Measurements from ENCODE around the gene PDCD4. TPM values are rescaled to one million over a fixed set of nuclear protein-coding genes. Genes with fewer than 3 reads are reported as not detected.

Gene PDCD4
- total and polyA plus RNA-seq, 2 of the 4 experiments (the other 2 are of a cell fraction), result 10.9 to 49.7 TPM

GRCh38 chr10:110857265-110858171 is 14.2 kb upstream of the PDCD4 start:
- no peak overlapping the region for H3K23ac ChIP-seq (ENCODE audit: low read depth, low read length)
- no peak overlapping the region for H2AK9ac ChIP-seq (replicated peaks; ENCODE audit: low read depth, low read length, poor library complexity)
- H2AFZ ChIP-seq (replicated peaks; ENCODE audit: low read length, poor library complexity), result peak overlapping the region; percentile 46
- H4K91ac ChIP-seq (ENCODE audit: insufficient read depth, low read depth, low read length), result no peak overlapping the region
- TF ChIP-seq CEBPB (IDR thresholded peaks at IDR 0.05; ENCODE audit: low read depth, low read length) (peak; percentile 90), POLR2A (IDR thresholded peaks at IDR 0.05; ENCODE audit: low read depth, low read length) (no peak), BHLHE40 (IDR thresholded peaks at IDR 0.05; ENCODE audit: low read depth, low read length) (peak; percentile 70)
- in situ Hi-C loops (cut with MboI; ENCODE audit: low sequenced_read_pairs), result no loop called here
- CTCF ChIA-PET, result no interaction called here
- H2BK20ac ChIP-seq (ENCODE audit: low read depth, low read length), result peak overlapping the region; percentile 51; the same call in 1 of the 2 replicates
- H2AK5ac ChIP-seq (ENCODE audit: low read depth, low read length), result peak overlapping the region; percentile 39; the same call in 1 of the 2 replicates
- dilution Hi-C loops (cut with HindIII; ENCODE audit: low sequenced_read_pairs, unreplicated experiment), result no loop called here
- H2BK5ac ChIP-seq (ENCODE audit: low read depth, low read length, poor library complexity, severe bottlenecking), result no peak overlapping the region
- peak overlapping the region; percentile 7 for H3K4me2 ChIP-seq (ENCODE audit: low read depth, low read length)
- POLR2A ChIA-PET (ENCODE audit: unreplicated experiment), result no interaction called here
- H3K4ac ChIP-seq (ENCODE audit: low read depth, low read length), result no peak overlapping the region; the same call in 1 of the 2 replicates
- intact Hi-C loops (cut with micrococcal nuclease), result no loop called here
- peaks cover 5% of the 10 kb centered on the region; the same call in 1 of the 2 replicates for H3K27me3 ChIP-seq (ENCODE audit: control insufficient read depth, insufficient read depth, low read length)
- H3K9me1 ChIP-seq (ENCODE audit: insufficient read depth, low read length), result no peaks in the 10 kb centered on the region; the same call in 1 of the 2 replicates
- peak overlapping the region; percentile 59; the same call in 1 of the 2 replicates for H3K27ac ChIP-seq (ENCODE audit: insufficient read depth, low read length)
- ATAC-seq (ENCODE audit: low read depth) (peak; percentile 38), DNase-seq (peak; percentile 84)
- no peaks in the 10 kb centered on the region for H3K36me3 ChIP-seq (ENCODE audit: control insufficient read depth, insufficient read depth, low read length)
- peak overlapping the region; percentile 36 for H3K18ac ChIP-seq (ENCODE audit: low read depth, low read length)
- no peaks in the 10 kb centered on the region for H3K9me3 ChIP-seq (ENCODE audit: control insufficient read depth, insufficient read depth, low read length)
- no peak overlapping the region for H3K4me3 ChIP-seq (ENCODE audit: insufficient read depth, low read depth, low read length)
- BruUV-seq (replicated peaks), result no TSS peak
- H3K9ac ChIP-seq (ENCODE audit: low read depth, low read length), result no peak overlapping the region
- no peak overlapping the region for H4K5ac ChIP-seq (ENCODE audit: low read depth, low read length)
- no peak overlapping the region for H2BK15ac ChIP-seq (ENCODE audit: low read depth, low read length)
- H4K8ac ChIP-seq (ENCODE audit: low read depth in 2 of 2, low read length in 2 of 2), result no peak overlapping the region
- WGBS, 2 experiments (ENCODE audit: extremely low coverage in 2 of 2, insufficient read length in 1 of 2), result 33% methylated on average over 3 of the region's 12 CpGs; no CpG with 5 or more reads in 1 of the 2 experiments
- H3K4me1 ChIP-seq (ENCODE audit: control insufficient read depth, insufficient read depth, low read length), result peaks cover 19% of the 10 kb centered on the region
- H4K20me1 ChIP-seq (ENCODE audit: insufficient read depth, low read length), result no peaks in the 10 kb centered on the region
- H3K79me1 ChIP-seq (ENCODE audit: low read depth in 1 of 2, low read length in 2 of 2), result no peaks in the 10 kb centered on the region
- peak overlapping the region; percentile 27 for H2BK120ac ChIP-seq (ENCODE audit: low read depth, low read length)
- H3K14ac ChIP-seq (replicated peaks; ENCODE audit: low read depth, low read length), result no peak overlapping the region
- H3K56ac ChIP-seq (ENCODE audit: extremely low read depth, insufficient read depth, low read length), result no peak overlapping the region

Data from IMR-90 (cell line).